Activated CD4-positive, alpha-beta T cell treated with anti-CD3 and anti-CD28 coated beads, Interleukin-10, Interleukin-2, amounts not matched to agents 100 ng/mL and 50 ng/mL, durations not matched to agents 16 hours and 8 hours (primary cell): ENCODE data around the gene FBF1.
A peak's percentile ranks its signal among the peaks of the same experiment; 100 is the strongest.
"Not testable (repeated sequence)": the region's sequence is repeated elsewhere in the genome, so short reads cannot be mapped to it uniquely, and the experiment has no call there.

ENCODE experiments used
- DNase-seq: peaks from one replicate; pipeline ENCODE4 v3.0.0-alpha.2; 2020

FBF1 gene

GRCh38 chr17:75873587-75874322, 67.1 kb downstream of the FBF1 start:
- no peak for DNase-seq

DNA sequence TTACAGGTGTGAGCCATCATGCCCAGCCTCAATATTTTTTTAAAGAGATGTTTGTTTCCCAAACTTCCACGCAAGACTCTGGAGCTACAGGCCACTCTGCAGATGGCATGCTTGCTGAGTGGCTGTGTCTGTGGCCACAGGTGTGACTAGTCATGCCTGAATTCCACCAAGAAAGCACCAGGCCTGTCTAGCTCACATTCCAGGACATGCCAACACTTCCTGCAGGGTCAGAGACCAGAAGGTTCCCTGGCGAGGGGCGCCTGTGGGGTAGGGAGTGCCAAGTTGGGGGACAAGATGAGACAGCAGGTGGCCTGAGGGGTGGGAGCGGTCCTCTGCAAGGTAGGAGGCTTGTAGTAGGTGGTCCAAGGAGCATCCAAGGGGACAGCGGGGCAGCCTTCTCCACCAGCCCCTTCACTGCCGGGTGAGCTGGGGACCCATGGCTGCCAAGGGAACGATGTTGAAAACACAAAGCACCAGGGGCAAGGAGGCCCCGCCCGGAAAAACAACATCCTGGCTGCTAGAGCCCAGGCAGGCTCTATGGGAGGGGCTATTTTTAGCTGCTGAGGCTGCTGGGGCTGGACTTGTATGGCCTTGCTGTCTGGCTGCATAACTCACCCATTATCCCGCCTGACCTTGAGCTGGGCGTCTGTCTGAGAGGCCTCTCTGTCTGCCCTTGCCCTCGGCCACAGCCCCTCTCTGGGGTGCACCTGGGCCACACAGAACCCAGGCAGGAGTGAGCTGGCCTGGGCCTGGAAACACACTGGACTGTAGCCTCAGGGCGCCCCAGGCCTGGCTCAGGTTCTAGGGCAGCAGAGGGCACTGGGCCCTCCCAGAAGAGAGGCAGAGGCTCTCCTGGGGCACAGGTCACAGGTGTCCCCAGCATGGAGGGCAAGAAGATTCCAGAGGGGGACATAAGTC, 68.1 kb downstream of the FBF1 start:
- DNase-seq, result peak; percentile 62

DNA sequence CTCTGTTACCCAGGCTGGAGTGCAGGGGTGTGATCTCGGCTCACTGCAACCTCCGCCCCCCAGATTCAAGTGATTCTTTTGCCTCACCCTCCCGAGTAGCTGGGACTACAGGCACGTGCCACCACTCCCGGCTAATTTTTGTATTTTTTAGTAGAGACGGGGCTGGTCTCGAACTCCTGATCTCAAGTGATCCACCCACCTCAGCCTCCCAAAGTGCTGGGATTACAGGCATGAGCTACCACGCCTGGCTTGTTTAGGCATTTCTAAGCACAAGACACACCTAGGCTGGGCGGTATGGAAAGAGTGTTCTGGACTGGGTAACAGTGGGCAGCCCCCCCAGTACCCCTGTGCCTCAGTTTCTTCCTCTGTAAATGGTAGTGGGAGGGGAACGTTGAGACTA, 70.6 kb downstream of the FBF1 start:
- DNase-seq, result not testable (repeated sequence)

GRCh38 chr17:75869282-75870141, 71.3 kb downstream of the FBF1 start:
- no peak for DNase-seq

DNA sequence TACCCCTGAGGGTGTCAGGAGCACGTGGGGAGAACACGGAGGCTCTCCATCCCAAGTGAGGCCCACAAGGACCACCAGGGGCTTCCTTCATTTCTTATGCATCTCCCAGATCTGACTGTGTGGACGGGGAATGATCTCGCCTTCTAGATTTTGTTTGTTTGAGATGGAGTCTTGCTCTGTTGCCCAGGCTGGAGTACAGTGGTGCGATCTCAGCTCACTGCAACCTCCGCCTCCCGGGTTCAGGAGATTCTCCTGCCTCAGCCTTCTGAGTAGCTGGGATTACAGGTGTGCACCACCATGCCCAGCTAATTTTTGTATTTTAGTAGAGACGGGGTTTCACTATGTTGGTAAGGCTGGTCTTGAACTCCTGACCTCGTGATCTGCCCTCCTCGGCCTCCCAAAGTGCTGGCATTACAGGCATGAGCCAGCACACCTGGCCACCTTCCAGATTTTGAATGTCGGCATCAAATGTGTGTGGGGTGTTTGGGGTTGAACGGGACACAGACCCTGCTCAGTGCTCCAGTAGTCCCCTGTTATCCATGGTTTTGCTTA, 72.0 kb downstream of the FBF1 start:
- not testable (repeated sequence) for DNase-seq

- DNase-seq, result not testable (repeated sequence)
These were observed 75.2 kb downstream of the FBF1 start for GRCh38 chr17:75865404-75866188.

DNA sequence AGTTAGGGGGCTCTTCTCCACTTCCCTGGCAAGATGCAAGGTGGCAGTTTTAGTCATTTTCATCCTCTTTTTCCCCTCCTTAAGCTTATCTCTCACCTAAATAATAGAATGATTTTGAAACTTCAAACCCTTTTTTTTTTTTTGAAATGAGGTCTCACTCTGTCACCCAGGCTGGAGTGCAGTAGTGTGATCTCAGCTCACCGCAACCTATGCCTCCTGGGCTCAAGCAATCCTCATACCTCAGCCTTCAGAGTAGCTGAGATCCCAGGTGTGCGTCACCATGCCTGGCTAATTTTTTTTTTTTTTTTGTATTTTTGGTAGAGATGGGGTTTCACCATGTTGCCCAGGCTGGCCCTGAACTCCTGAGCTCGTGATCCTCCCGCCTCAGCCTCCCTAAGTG, 76.0 kb downstream of the FBF1 start:
- peak; percentile 61 for DNase-seq

DNA sequence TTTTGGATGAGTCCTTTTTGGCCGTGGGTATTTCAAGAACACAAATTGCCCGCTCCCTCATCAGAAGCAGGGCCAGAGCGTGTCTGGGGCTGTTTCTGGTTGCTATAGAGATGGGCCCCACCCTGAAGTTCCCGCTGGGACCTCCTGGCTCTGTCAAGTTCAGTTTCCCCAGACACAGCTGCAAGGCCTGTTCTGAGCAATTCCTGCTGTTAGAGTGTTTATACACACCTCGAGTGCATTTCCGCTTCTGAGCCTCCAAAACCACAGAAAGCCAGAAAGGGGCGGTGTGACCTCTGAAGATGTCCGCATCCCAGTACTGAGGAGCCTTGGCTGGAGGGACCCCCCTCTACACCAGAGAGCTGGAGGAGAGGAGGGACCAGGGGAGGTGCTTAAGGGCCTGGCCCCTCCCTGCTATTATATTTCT, 76.4 kb downstream of the FBF1 start:
- DNase-seq, result peak; percentile 88

DNA sequence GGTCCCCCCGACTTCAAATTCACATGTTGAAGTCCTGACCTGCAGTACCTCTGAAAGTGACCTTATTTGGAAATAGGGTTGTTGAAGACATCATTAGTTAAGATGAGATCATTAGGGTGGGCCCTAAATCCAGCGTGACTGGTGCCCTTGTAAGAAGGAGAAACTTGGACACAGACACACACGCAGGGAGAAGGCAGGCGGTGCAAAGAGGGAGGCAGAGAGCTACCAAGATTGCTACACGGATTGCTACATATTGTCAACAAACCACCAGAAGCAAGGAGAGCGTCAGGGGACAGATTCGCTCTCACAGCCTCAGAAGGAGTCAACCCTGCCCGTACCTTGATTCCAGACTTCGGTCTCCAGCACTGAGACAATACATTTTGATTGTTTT, 78.9 kb downstream of the FBF1 start:
- no peak for DNase-seq
